ENCODE measurements around the gene TTBK1. TPM values are rescaled to one million over a fixed set of nuclear protein-coding genes. Genes with fewer than 3 reads are reported as not detected.

The TTBK1 gene
- total and polyA plus RNA-seq, 2 of the 4 experiments (the other 2 are of a cell fraction), result 0.02 TPM; not detected in 1

DNA sequence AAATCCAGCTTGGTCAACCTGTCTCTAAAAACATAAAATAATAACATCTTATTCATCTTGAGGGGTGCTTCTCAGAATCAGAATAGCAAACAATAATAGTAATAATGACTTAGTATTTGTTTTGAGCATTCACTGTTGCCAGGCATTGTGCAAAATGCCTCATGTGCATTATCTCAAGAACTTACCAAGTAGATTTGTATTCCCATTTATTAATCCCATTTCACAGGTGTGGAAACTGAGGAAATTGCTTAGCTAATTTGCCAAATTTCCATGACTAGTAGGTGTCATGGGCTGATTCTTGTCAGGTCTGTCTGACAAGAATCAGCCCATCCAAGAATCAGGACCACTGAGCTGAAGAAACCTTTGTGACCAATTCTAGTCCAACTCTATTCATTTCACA, 5.5 kb downstream of the TTBK1 start (continued):
- TF ChIP-seq, protein P1, sequence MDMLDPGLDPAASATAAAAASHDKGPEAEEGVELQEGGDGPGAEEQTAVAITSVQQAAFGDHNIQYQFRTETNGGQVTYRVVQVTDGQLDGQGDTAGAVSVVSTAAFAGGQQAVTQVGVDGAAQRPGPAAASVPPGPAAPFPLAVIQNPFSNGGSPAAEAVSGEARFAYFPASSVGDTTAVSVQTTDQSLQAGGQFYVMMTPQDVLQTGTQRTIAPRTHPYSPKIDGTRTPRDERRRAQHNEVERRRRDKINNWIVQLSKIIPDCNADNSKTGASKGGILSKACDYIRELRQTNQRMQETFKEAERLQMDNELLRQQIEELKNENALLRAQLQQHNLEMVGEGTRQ (IDR thresholded peaks at IDR 0.05; ENCODE audit: low read depth, low read length), result no peak

DNA sequence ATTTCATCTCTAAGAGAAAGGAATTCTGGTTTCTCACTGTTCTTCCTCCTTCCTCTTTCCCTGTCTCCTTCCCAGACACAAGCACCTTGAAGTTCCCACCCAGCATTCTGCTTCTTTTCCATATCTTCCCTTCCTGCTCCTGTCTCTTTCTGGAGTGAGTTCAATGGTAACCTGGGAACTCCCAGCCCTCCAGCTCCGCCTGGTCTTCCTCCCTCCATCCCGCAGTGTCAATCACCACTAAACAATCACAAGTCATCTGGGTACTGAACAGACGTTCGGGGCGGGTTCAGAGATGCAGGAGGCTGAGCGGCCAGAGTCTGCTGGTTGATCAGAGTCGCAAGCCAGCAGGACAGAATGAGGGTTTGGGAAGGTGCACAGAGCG, 7.7 kb downstream of the TTBK1 start:
- H3K9me1 ChIP-seq (ENCODE audit: insufficient read depth, low read length), result 0 out of 2 replicates have a peak, but pooled peaks cover 4% of the 10 kb centered on the region
- H2BK5ac ChIP-seq (ENCODE audit: low read depth, low read length, poor library complexity, severe bottlenecking), result no peak overlapping the region
- no peak overlapping the region for H3K14ac ChIP-seq (replicated peaks; ENCODE audit: low read depth, low read length)
- POLR2A ChIA-PET (ENCODE audit: unreplicated experiment), result no interaction called here
- 10% methylated on average over 2 of the region's 8 CpGs; no CpG with 5 or more reads in 1 of the 2 experiments for WGBS, 2 experiments (ENCODE audit: extremely low coverage in 2 of 2, insufficient read length in 1 of 2)
- H3K27me3 ChIP-seq (ENCODE audit: control insufficient read depth, insufficient read depth, low read length), result peaks cover 65% of the 10 kb centered on the region
- no peak overlapping the region for H3K4ac ChIP-seq (ENCODE audit: low read depth, low read length)
- no peak overlapping the region for H3K23ac ChIP-seq (ENCODE audit: low read depth, low read length)
- H3K4me3 ChIP-seq (ENCODE audit: insufficient read depth, low read depth, low read length), result no peak overlapping the region
- H3K56ac ChIP-seq (ENCODE audit: extremely low read depth, insufficient read depth, low read length), result no peak overlapping the region
- no peak for DNase-seq
- no peaks in the 10 kb centered on the region for H4K20me1 ChIP-seq (ENCODE audit: insufficient read depth, low read length)
- H3K9me3 ChIP-seq (ENCODE audit: control insufficient read depth, insufficient read depth, low read length), result no peaks in the 10 kb centered on the region
- H3K27ac ChIP-seq (ENCODE audit: insufficient read depth, low read length), result no peak overlapping the region
- CTCF ChIA-PET, result no interaction called here
- dilution Hi-C loops (cut with HindIII; ENCODE audit: low sequenced_read_pairs, unreplicated experiment), result no loop called here
- TF ChIP-seq RFX5 (IDR thresholded peaks at IDR 0.05; ENCODE audit: low read depth, low read length) (no peak), MAFK (IDR thresholded peaks at IDR 0.05; ENCODE audit: low read depth, low read length) (no peak), MXI1 (IDR thresholded peaks at IDR 0.05; ENCODE audit: borderline replicate concordance, low read depth, low read length) (no peak), RCOR1 (IDR thresholded peaks at IDR 0.05; ENCODE audit: insufficient replicate concordance, low read length) (no peak), MAZ (IDR thresholded peaks at IDR 0.05; ENCODE audit: borderline replicate concordance, low read depth, low read length) (no peak), NFE2L2 (IDR thresholded peaks at IDR 0.05; ENCODE audit: low read depth, low read length) (no peak), SMC3 (IDR thresholded peaks at IDR 0.05; ENCODE audit: low read depth, low read length) (no peak), CHD1 (IDR thresholded peaks at IDR 0.05; ENCODE audit: low read depth, low read length) (no peak), FOS (IDR thresholded peaks at IDR 0.05; ENCODE audit: low read depth, low read length) (no peak)
- TF ChIP-seq, protein P2, sequence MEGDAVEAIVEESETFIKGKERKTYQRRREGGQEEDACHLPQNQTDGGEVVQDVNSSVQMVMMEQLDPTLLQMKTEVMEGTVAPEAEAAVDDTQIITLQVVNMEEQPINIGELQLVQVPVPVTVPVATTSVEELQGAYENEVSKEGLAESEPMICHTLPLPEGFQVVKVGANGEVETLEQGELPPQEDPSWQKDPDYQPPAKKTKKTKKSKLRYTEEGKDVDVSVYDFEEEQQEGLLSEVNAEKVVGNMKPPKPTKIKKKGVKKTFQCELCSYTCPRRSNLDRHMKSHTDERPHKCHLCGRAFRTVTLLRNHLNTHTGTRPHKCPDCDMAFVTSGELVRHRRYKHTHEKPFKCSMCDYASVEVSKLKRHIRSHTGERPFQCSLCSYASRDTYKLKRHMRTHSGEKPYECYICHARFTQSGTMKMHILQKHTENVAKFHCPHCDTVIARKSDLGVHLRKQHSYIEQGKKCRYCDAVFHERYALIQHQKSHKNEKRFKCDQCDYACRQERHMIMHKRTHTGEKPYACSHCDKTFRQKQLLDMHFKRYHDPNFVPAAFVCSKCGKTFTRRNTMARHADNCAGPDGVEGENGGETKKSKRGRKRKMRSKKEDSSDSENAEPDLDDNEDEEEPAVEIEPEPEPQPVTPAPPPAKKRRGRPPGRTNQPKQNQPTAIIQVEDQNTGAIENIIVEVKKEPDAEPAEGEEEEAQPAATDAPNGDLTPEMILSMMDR (conservative IDR thresholded peaks at IDR 0.05; ENCODE audit: low read depth, low read length), result no peak
- H3K79me1 ChIP-seq (ENCODE audit: low read depth in 1 of 2, low read length in 2 of 2), result no peaks in the 10 kb centered on the region
- H3K4me2 ChIP-seq (ENCODE audit: low read depth, low read length), result no peak overlapping the region
- H2BK15ac ChIP-seq (ENCODE audit: low read depth, low read length), result no peak overlapping the region
- in situ Hi-C loops (cut with MboI; ENCODE audit: low sequenced_read_pairs), result no loop called here
- intact Hi-C loops (cut with micrococcal nuclease), result no loop called here
- BruUV-seq (replicated peaks), result no TSS peak
- no peak overlapping the region for H2BK20ac ChIP-seq (ENCODE audit: low read depth, low read length)
- no peak overlapping the region for H4K8ac ChIP-seq (ENCODE audit: low read depth in 2 of 2, low read length in 2 of 2)
- no peak for ATAC-seq (ENCODE audit: low read depth)
- no peak overlapping the region for H3K9ac ChIP-seq (ENCODE audit: low read depth, low read length)
- peak overlapping the region; percentile 78 for H2AFZ ChIP-seq (replicated peaks; ENCODE audit: low read length, poor library complexity)
- H3K4me1 ChIP-seq (ENCODE audit: control insufficient read depth, insufficient read depth, low read length), result no peaks in the 10 kb centered on the region; the same call in 1 of the 2 replicates
- no peak overlapping the region for H2AK9ac ChIP-seq (replicated peaks; ENCODE audit: low read depth, low read length, poor library complexity)
- no peak overlapping the region for H2AK5ac ChIP-seq (ENCODE audit: low read depth, low read length)
- H4K5ac ChIP-seq (ENCODE audit: low read depth, low read length), result no peak overlapping the region
- H2BK120ac ChIP-seq (ENCODE audit: low read depth, low read length), result no peak overlapping the region
- no peak overlapping the region for H4K91ac ChIP-seq (ENCODE audit: insufficient read depth, low read depth, low read length)
- H3K18ac ChIP-seq (ENCODE audit: low read depth, low read length), result no peak overlapping the region
- no peaks in the 10 kb centered on the region for H3K36me3 ChIP-seq (ENCODE audit: control insufficient read depth, insufficient read depth, low read length)
